D721Med (cell line): ENCODE results near the gene CRYBB1.

Experiments
- DNase-seq: peaks from one replicate; pipeline ENCODE4 v3.0.0; 2011; ENCODE audit warnings: low spot score; ENCODE audit not compliant: insufficient read length
- FAIRE-seq: peaks from 2 replicates; lab custom pipeline; 2011; peaks lifted over from hg19 to GRCh38; lab: Jason Lieb, UNC
- CTCF ChIP-seq: IDR thresholded peaks from 2 replicates; pipeline ENCODE4 v1.5.1; 2012; ENCODE audit warnings: mild to moderate bottlenecking, control low read depth; ENCODE audit not compliant: insufficient read depth; ENCODE audit errors: missing control alignments

CRYBB1 gene

GRCh38 chr22:26660356-26660755 is 42.5 kb upstream of the CRYBB1 start:
- DNase-seq: no peak
- no peak for TF ChIP-seq CTCF
- FAIRE-seq: no peak

- no peak for FAIRE-seq
- no peak for TF ChIP-seq CTCF
- peak; percentile 29 for DNase-seq
Observed at GRCh38 chr22:26658671-26659478, 41.0 kb upstream of the CRYBB1 start.

DNA sequence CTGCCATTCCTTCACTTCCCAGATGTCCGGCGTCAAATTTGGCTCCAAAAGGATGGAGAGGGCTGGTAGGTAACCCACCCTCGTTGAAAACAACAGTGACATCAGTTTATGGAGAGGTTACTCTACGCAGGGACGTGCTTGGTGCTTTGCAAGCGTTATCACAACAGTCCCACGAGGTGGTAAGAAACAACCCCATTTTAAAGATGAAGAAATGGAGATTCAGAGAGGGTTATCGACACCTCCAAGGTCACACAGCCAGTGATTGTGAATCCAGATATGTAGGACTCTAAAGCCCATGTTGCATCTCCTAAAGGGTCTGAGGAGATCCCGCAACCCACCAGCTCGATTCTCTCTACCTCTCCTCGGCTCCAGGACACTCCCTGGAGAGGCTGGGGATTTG is 40.3 kb upstream of the CRYBB1 start:
- no peak for FAIRE-seq
- no peak for TF ChIP-seq CTCF
- DNase-seq: no peak

- no peak for FAIRE-seq
- no peak for TF ChIP-seq CTCF
- peak; percentile 29 for DNase-seq
Observed at GRCh38 chr22:26656891-26657851, 39.3 kb upstream of the CRYBB1 start, which contains the start of gene MIAT. MIAT (plus strand) TSS chr22:26657588.

DNA sequence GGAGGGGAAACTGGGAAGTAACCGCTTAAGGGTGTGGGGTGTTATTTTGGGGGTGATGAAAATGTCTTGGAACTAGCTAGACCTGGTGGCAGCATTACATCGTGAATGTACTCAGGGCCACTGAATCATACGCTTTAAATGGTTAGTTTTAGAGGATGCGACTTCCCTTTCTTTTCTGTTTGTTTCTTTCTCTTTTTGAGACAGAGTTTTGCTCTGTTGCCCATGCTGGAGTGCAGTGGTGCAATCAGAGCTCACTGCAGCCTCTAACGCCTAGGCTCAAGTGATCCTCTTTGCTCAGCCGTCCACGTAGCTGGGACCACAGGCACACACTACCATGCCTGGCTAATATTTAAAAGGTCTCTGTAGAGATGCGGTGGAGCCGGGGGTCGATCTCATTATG is 34.0 kb upstream of the CRYBB1 start:
- FAIRE-seq (no peak), DNase-seq (no peak)
- no peak for TF ChIP-seq CTCF

DNA sequence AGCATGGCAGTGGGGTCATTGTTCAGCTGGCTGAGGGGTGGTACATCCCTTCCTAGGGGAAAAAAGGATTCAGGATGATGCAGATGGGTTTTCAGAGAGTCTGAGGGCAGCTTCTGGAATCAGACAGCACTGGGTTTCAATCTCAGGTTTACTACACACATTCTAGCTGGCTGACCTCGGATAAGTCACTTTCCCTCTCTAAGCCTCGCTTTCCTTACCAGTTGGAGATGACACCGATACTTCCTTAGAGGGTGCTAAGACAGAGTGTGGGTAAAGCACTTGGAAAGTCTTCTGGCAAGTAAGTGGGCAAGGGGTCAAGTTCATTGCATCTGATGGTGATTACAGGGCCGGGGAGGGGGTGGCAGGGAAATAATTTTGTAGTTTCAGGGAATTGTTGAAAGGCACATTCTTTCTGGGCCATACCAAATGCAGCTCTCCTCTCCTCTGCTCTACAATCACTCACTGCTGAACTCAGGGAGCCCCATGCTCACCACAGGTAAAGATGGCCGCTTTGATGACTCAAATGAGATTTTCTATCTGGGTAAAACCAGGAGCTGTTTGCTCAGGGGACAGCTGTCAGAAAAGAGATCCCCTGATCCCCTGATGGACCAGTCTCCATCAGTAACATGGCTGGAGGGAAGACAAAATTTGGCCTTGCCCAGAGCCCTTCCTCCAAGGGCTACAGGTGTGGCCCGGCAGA is 33.0 kb upstream of the CRYBB1 start:
- DNase-seq (no peak), FAIRE-seq (no peak)
- TF ChIP-seq CTCF: no peak
